GM21737 (cell line): Measurements from ENCODE around the gene NIPAL3.
"Not testable (repeated sequence)": the region's sequence is repeated elsewhere in the genome, so short reads cannot be mapped to it uniquely, and the experiment has no call there.

Source experiments
- ATAC-seq: cut with Tn5 transposase; IDR thresholded peaks from one replicate; pipeline ENCODE4 v1.9.1; 2021; ENCODE audit warnings: mild to moderate bottlenecking, moderate library complexity; ENCODE audit not compliant: unreplicated experiment

Gene NIPAL3

GRCh38 chr1:24488159-24488558 lies 72.6 kb downstream of the NIPAL3 start:
- not testable (repeated sequence) for ATAC-seq

GRCh38 chr1:24489674-24490073 lies 74.1 kb downstream of the NIPAL3 start:
- ATAC-seq, result no peak

- ATAC-seq, result no peak
Observed at GRCh38 chr1:24490101-24490781, 74.6 kb downstream of the NIPAL3 start.

GRCh38 chr1:24491577-24492360 lies 76.2 kb downstream of the NIPAL3 start:
- no peak for ATAC-seq

- not testable (repeated sequence) for ATAC-seq
Observed at GRCh38 chr1:24492935-24493334, 77.3 kb downstream of the NIPAL3 start.

- ATAC-seq, result no peak
Observed at GRCh38 chr1:24493785-24494184, 78.2 kb downstream of the NIPAL3 start.

GRCh38 chr1:24498589-24498988 lies 83.0 kb downstream of the NIPAL3 start:
- no peak for ATAC-seq

- ATAC-seq, result no peak
Observed at GRCh38 chr1:24500448-24501048, 84.9 kb downstream of the NIPAL3 start.

- ATAC-seq, result no peak
Observed at GRCh38 chr1:24501371-24502064, 85.9 kb downstream of the NIPAL3 start.

- no peak for ATAC-seq
Observed at GRCh38 chr1:24502065-24502708, 86.6 kb downstream of the NIPAL3 start.

- ATAC-seq, result no peak
Observed at GRCh38 chr1:24502709-24503058, 87.1 kb downstream of the NIPAL3 start, which contains the start of gene RCAN3. TSS of gene RCAN3 (plus strand) at chr1:24502836. CDS start at chr1:24514373, 11,537 bp downstream.

GRCh38 chr1:24503059-24503751 lies 87.6 kb downstream of the NIPAL3 start:
- ATAC-seq, result no peak

- no peak for ATAC-seq
Observed at GRCh38 chr1:24503870-24504523, 88.4 kb downstream of the NIPAL3 start.

GRCh38 chr1:24504560-24504959 lies 89.0 kb downstream of the NIPAL3 start:
- no peak for ATAC-seq

GRCh38 chr1:24505816-24506215 lies 90.2 kb downstream of the NIPAL3 start:
- ATAC-seq, result no peak

- ATAC-seq, result no peak
Observed at GRCh38 chr1:24506691-24507381, 91.2 kb downstream of the NIPAL3 start.

- no peak for ATAC-seq
Observed at GRCh38 chr1:24507405-24507804, 91.8 kb downstream of the NIPAL3 start.

- ATAC-seq, result no peak
Observed at GRCh38 chr1:24508911-24509310, 93.3 kb downstream of the NIPAL3 start.

- no peak for ATAC-seq
Observed at GRCh38 chr1:24513706-24514105, 98.1 kb downstream of the NIPAL3 start.
